Fibroblast of mammary gland (primary cell): ENCODE data around the gene C2CD2.
A peak's percentile ranks its signal among the peaks of the same experiment; 100 is the strongest.

Source experiments
- DNase-seq: peaks from one replicate; pipeline ENCODE4 v3.0.0-alpha.2; 2010; ENCODE audit warnings: low read depth
- H3K4me3 ChIP-seq: 2 replicates; pipeline ENCODE4 v1.5.1; 2011; ENCODE audit warnings: low read depth, mild to moderate bottlenecking, low read length, moderate library complexity; ENCODE audit not compliant: control insufficient read depth
- TF ChIP-seq, protein P1 (sequence below): conservative IDR thresholded peaks from 2 replicates; pipeline ENCODE4 v1.5.1; 2011; ENCODE audit warnings: low read depth, low read length, inconsistent platforms; ENCODE audit not compliant: control insufficient read depth, insufficient read depth

C2CD2 gene

DNA sequence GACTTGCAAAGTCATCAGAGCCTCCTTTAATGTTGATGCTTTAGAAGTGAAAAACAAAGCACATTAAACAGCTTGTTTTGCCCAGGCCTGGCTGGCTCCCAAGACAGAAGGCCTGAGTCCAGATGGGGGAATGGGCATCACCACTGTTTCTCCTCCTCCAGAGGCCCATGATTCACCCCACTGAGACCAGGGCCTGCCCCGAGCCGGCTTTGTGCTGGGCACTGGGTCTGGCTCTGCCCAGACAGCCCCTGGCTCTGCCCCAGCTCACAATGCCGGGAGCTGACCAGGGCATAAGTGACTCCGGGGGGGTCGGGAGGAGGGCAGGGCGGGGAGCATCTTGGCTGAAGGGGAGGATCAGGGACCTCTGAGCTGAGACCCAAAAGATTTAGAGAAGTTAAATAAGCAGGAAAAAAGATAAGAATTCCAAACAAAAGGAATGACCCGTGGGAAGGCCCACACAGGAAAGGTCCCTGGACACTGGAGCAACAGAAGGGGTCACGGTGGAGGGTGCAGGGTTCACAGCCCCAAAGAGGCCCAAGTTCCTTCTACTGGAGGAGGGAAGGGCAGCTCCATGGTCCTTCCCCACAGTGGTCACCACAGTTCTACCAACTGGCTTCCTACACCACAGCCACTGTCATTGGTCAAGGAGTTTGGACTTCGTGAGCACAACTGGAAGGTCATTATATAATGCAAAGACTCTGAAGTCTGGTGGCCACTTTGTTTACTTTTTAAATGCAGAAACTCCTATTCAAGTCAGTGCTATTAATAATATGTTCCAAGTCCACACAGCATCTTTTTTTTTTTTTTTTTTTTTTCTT, 5.5 kb downstream of the C2CD2 start:
- DNase-seq = peak; percentile 81
- H3K4me3 ChIP-seq = no peak overlapping the region
- TF ChIP-seq, protein P1, sequence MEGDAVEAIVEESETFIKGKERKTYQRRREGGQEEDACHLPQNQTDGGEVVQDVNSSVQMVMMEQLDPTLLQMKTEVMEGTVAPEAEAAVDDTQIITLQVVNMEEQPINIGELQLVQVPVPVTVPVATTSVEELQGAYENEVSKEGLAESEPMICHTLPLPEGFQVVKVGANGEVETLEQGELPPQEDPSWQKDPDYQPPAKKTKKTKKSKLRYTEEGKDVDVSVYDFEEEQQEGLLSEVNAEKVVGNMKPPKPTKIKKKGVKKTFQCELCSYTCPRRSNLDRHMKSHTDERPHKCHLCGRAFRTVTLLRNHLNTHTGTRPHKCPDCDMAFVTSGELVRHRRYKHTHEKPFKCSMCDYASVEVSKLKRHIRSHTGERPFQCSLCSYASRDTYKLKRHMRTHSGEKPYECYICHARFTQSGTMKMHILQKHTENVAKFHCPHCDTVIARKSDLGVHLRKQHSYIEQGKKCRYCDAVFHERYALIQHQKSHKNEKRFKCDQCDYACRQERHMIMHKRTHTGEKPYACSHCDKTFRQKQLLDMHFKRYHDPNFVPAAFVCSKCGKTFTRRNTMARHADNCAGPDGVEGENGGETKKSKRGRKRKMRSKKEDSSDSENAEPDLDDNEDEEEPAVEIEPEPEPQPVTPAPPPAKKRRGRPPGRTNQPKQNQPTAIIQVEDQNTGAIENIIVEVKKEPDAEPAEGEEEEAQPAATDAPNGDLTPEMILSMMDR = no peak

DNA sequence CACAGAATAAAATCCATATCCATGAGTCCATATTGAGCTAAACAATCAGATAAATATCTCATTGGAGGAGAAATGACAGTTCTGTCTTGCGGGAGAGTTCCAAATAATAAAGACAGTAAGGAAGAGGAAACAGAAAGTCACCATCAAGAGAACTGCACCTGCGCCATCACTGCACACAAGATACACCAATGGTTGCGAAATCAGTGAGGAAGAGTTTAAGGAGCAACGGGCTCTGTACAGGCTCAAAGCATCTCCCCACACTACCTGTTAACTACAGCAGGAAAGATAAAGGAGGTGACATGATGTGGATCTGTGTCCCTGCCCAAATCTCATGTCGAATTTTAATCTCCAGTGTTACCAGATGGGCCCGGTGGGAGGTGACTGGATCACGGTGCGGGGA, 7.8 kb downstream of the C2CD2 start:
- no peak for DNase-seq
- H3K4me3 ChIP-seq = no peak overlapping the region
- TF ChIP-seq, protein P1 = no peak

DNA sequence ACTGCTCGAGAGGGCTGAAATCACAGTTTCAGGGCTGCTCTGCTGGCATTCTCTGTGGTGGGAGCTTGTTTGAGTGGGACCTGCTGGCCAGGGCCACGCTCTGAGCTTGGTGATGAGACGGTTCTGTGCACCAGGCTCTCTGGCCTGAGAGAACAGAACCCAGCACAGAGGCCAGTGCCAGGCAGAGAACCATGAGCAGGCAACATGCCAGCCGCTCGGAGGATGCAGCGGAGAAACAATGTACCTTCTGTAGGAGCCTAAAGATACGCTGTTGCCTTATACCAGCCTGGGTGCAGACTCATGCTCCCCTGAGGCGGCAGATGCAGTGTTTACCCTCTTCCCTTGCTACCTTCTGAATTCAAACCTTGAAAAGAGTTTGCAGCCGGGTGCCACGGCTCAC, 10.0 kb downstream of the C2CD2 start:
- no peak for DNase-seq
- no peak overlapping the region for H3K4me3 ChIP-seq
- TF ChIP-seq, protein P1 = no peak

DNA sequence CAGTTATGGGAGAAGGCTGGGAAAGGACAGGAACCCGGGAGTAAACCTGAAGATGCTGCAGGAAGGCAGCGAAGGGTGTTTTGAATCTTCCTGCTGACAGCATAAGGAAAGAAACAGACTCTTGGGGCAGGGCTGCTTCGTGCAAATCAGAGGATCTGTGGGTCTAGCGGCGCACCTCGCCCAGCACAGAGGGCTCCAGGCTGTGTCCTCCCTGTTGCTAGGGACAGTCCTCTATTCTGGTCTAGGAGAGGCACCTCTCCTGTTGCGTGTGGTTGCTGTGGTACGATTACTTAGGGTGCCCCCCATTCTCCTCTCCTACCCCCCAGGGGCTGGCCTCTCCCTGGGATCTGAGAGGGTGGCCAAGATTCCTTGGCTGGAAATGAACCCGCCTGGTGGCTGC, 11.4 kb downstream of the C2CD2 start:
- no peak overlapping the region for H3K4me3 ChIP-seq
- TF ChIP-seq, protein P1 = no peak
- no peak for DNase-seq

DNA sequence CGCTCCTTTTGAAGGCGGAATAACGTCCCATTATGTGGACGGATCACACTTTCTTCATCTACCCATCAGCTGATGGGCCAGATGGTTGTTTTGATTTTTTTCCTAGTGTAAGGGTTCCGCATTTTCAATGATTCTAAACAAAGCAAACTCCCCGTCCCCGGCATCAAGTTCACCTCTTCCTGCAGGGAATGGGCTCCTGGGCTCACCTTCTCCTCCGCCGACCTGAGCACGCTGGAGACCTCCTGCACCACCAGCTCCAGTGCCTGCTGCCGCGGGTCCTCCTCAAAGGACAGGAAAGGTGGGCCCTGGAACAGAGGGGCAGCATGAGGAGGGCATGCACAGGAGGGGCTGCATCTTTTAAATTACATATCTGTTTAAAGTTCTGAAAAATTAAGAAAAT, 11.9 kb downstream of the C2CD2 start:
- no peak overlapping the region for H3K4me3 ChIP-seq

DNA sequence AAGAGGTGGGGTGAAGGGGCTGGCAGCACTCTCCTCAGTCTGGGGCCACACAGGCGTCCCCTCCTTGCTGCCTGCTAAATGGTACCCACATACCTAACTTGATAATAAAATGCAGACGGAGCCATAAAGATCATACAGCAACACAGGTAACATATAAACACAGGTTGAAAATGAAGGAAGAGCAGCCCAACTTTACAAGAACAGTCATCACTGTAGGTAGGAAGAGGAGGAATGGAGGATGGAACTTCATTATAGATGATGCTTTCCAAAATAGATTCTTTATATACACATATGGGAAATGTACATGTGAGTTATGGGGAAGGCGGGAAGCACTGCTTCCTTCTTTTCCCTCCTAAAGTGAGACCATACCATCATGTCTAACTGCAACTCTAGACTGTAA, 13.4 kb downstream of the C2CD2 start:
- TF ChIP-seq, protein P1 = no peak

More for the DNA sequence above, 11.9 kb downstream of the C2CD2 start:
- no peak for DNase-seq
- TF ChIP-seq, protein P1 = no peak

More for the DNA sequence above, 13.4 kb downstream of the C2CD2 start:
- H3K4me3 ChIP-seq = no peak overlapping the region
- DNase-seq = no peak
